OCI-LY3 (cell line): ENCODE results near the gene SC5D.

Source experiments
- H2AFZ ChIP-seq: fragments of 200-600, 300-600 bp; shearing (Covaris generic); 2 replicates; pipeline ENCODE4 v1.6.0; 2014; ENCODE audit warnings: antibody characterized with exemption, low read depth, low read length
- H3K27ac ChIP-seq: fragments of 200-600, 300-600 bp; sonication (generic); 2 replicates; pipeline ENCODE4 v1.5.1; 2014; ENCODE audit warnings: mild to moderate bottlenecking, low read length, moderate library complexity, mixed read lengths
- H3K27me3 ChIP-seq: fragments of 200-600, 300-600 bp; sonication (generic); 2 replicates; pipeline ENCODE4 v1.6.1; 2014; ENCODE audit warnings: low read depth, low read length, mixed read lengths
- H3K36me3 ChIP-seq: fragments of 200-600, 300-600 bp; sonication (generic); replicated peaks from 2 replicates; pipeline ENCODE3; 2014; ENCODE audit warnings: low read depth, low read length, mixed read lengths
- H3K4me1 ChIP-seq: fragments of 300-600, 200-600 bp; sonication (generic); 2 replicates; pipeline ENCODE4 v1.6.1; 2014; ENCODE audit warnings: low read length, mixed read lengths
- H3K4me2 ChIP-seq: fragments of 200-600, 300-600 bp; sonication (generic); 2 replicates; pipeline ENCODE4 v1.6.1; 2014; ENCODE audit warnings: low read length, mixed read lengths
- H3K4me3 ChIP-seq: fragments of 300-600, 200-600 bp; sonication (generic); 2 replicates; pipeline ENCODE4 v1.5.1; 2014; ENCODE audit warnings: antibody characterized with exemption, mild to moderate bottlenecking, low read length, moderate library complexity
- H3K79me2 ChIP-seq: fragments of 300-600, 200-600 bp; shearing (Covaris generic); 2 replicates; pipeline ENCODE4 v1.6.1; 2014; ENCODE audit warnings: mild to moderate bottlenecking, low read length, mixed read lengths
- H3K9ac ChIP-seq: fragments of 300-600, 200-600 bp; shearing (Covaris generic); 2 replicates; pipeline ENCODE4 v1.6.0; 2014; ENCODE audit warnings: mild to moderate bottlenecking, low read length, moderate library complexity
- H3K9me3 ChIP-seq: fragments of 200-600, 300-600 bp; shearing (Covaris generic); 2 replicates; pipeline ENCODE4 v1.6.1; 2014; ENCODE audit warnings: low read length, mixed read lengths; ENCODE audit not compliant: insufficient read depth
- H4K20me1 ChIP-seq: fragments of 200-600, 300-600 bp; sonication (generic); 2 replicates; pipeline ENCODE4 v1.6.1; 2016; ENCODE audit warnings: low read length, mixed read lengths; ENCODE audit not compliant: insufficient read depth
- EZH2phosphoT487 ChIP-seq: fragments of 200-600 bp; shearing (Covaris generic); IDR thresholded peaks from 2 replicates; pipeline ENCODE4 v1.6.1; 2018; ENCODE audit warnings: antibody characterized with exemption, mixed run types, low read depth
- TF ChIP-seq, protein P1 (sequence below): fragments of 200-600, 300-600 bp; sonication (generic); IDR thresholded peaks from 2 replicates; pipeline ENCODE4 v1.5.1; 2014; ENCODE audit warnings: antibody characterized with exemption, low read length, low read depth

SC5D gene, protein sequence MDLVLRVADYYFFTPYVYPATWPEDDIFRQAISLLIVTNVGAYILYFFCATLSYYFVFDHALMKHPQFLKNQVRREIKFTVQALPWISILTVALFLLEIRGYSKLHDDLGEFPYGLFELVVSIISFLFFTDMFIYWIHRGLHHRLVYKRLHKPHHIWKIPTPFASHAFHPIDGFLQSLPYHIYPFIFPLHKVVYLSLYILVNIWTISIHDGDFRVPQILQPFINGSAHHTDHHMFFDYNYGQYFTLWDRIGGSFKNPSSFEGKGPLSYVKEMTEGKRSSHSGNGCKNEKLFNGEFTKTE

DNA sequence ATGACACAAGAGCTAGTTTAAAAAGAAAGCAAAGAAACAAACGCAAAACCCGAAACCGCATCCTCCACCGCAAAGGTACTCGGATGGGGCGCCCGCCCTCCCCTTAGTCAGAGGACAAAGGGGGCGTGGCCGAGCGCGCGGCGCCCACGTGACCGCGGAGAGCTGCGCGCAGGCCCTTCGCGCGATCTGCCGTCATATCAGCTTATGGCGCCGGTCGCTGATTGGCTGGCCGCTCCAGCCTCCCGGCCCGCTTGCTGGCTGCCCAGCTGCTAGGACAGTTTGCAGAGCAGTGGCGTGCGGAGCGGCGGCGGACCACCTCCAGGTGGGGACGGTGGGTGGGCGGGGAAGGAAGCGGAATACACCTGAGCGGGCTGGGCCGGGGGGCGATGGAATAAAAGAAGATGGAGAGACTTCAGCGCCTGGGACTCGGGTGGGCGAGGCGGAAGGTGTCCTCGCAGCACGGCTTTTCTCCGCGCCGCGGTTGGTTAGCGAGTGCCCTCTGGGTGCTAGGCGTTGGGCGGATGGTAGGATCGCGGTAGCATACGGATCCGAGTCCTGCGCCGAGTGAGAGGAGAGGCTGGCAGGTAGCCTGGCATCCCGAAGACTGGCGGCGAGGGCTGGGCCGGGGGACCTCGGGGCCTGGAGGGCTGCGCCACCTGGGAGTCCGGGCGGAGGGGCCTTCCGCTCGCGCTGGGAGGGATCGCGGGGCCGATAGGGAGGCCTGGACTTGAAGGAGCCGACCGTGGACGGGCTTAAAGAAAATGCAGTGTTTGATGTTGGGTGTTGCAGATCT, at the start of gene SC5D:
Gene SC5D (plus strand): TSS at position 277 of the 793 bp plus-strand sequence. CDS start 10,605 bp downstream, outside the sequence.
- Histone ChIP-seq H3K36me3 (peaks cover 29% of the 10 kb centered on the region), H3K27me3 (no peaks in the 10 kb centered on the region), H2AFZ (peak within 1 kb of the TSS; percentile 87), H3K4me1 (peaks cover 20% of the 10 kb centered on the region), H3K9me3 (peaks cover 3% of the 10 kb centered on the region; the same call in 1 of the 2 replicates), H3K79me2 (peaks cover 51% of the 10 kb centered on the region), H3K4me2 (peak within 1 kb of the TSS; percentile 90), H3K4me3 (peak within 1 kb of the TSS; percentile 94), H3K27ac (peak within 1 kb of the TSS; percentile 96), H4K20me1 (peaks cover 43% of the 10 kb centered on the region), H3K9ac (peak within 1 kb of the TSS; percentile 96)
- TF ChIP-seq, protein P1, sequence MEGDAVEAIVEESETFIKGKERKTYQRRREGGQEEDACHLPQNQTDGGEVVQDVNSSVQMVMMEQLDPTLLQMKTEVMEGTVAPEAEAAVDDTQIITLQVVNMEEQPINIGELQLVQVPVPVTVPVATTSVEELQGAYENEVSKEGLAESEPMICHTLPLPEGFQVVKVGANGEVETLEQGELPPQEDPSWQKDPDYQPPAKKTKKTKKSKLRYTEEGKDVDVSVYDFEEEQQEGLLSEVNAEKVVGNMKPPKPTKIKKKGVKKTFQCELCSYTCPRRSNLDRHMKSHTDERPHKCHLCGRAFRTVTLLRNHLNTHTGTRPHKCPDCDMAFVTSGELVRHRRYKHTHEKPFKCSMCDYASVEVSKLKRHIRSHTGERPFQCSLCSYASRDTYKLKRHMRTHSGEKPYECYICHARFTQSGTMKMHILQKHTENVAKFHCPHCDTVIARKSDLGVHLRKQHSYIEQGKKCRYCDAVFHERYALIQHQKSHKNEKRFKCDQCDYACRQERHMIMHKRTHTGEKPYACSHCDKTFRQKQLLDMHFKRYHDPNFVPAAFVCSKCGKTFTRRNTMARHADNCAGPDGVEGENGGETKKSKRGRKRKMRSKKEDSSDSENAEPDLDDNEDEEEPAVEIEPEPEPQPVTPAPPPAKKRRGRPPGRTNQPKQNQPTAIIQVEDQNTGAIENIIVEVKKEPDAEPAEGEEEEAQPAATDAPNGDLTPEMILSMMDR: no peak
- TF ChIP-seq EZH2phosphoT487: no peak

DNA sequence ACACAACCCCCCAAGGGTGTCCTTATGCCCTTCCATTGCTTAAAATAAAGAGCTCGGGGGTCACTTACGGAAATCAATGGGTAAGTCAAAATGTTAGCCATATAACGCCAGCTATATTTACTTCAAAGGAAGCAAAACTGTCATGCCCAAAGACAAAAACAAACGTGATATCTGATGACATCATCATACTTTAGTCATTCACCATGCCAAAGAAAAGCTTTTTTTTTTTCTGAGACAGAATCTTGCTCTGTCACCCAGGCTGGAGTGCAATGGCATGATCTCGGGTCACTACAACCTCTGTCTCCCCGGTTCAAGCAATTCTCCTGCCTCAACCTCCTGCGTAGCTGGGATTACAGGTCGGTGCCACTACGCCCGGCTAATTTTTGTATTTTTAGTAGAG, 47.7 kb upstream of the SC5D start:
- Histone ChIP-seq H3K4me3 (no peak overlapping the region), H2AFZ (no peak overlapping the region), H3K79me2 (no peaks in the 10 kb centered on the region), H3K27ac (no peak overlapping the region), H3K4me1 (peaks cover 12% of the 10 kb centered on the region), H3K4me2 (no peak overlapping the region), H3K9me3 (no peaks in the 10 kb centered on the region), H3K9ac (no peak overlapping the region), H3K36me3 (no peaks in the 10 kb centered on the region), H3K27me3 (no peaks in the 10 kb centered on the region), H4K20me1 (no peaks in the 10 kb centered on the region)
- TF ChIP-seq, protein P1: no peak
- no peak for TF ChIP-seq EZH2phosphoT487

DNA sequence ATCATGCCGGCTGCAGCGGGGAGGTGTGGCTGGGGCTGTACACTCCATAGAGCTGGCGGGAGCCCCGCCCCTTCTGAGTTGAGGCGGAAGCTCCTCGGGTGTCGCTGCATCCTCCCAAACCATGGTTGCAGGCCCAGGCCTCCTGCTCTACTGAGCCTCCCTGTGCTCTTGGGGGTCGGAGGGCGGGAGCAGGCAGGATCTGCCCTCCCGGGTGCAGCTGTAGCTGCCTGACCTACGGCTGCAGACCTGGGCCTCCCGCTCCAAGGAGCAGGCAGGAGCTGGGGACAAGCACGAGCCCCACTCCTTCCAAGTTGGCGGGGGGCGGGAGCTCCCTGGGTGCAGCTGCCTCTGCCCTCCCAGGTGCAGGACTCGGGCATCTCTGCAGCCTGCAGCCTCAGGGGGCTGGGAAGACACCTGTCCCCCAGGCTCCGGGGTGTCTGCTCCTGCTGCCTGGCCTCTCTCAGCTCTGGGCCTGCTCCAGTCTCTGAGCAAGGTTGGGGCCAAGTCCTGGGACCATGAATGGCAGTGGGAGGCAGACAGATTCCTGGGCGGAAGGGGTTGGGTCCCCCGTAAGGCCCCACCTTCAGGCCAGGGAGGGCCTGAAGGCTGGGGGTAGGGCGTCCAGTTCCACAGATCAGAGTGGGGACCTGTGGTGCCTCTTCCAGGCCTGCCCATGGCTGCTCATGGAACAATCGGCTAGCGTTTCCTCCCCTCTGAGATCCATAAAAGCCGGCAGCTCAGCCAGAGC, 46.4 kb upstream of the SC5D start:
- peaks cover 12% of the 10 kb centered on the region for H3K4me1 ChIP-seq
- no peaks in the 10 kb centered on the region for H3K79me2 ChIP-seq
- H3K9ac ChIP-seq: no peak overlapping the region
- no peaks in the 10 kb centered on the region for H3K36me3 ChIP-seq
- no peaks in the 10 kb centered on the region for H3K27me3 ChIP-seq
- TF ChIP-seq EZH2phosphoT487: no peak
- TF ChIP-seq, protein P1: no peak
- H3K4me2 ChIP-seq: no peak overlapping the region
- no peaks in the 10 kb centered on the region for H3K9me3 ChIP-seq
- H4K20me1 ChIP-seq: no peaks in the 10 kb centered on the region
- H2AFZ ChIP-seq: no peak overlapping the region
- no peak overlapping the region for H3K27ac ChIP-seq
- H3K4me3 ChIP-seq: no peak overlapping the region

DNA sequence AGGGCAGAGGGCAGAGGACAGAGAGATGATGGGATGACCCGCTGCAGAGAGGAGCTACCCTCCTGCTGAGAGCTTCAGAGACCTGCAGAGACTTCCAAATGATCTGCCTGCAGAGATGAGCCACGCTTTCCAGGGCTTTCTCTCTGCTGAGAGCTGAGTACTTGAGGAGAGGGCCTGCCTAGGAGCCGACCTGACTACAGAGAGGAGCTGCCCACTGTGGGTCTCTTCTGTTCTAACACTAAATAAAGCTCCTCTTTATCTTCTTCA, 45.9 kb upstream of the SC5D start:
- no peak overlapping the region for H2AFZ ChIP-seq
- H3K27me3 ChIP-seq: no peaks in the 10 kb centered on the region
- no peak overlapping the region for H3K4me3 ChIP-seq
- peaks cover 11% of the 10 kb centered on the region for H3K4me1 ChIP-seq
- no peaks in the 10 kb centered on the region for H3K36me3 ChIP-seq
- no peak overlapping the region for H3K4me2 ChIP-seq
- H3K9ac ChIP-seq: no peak overlapping the region
- H3K79me2 ChIP-seq: no peaks in the 10 kb centered on the region
- TF ChIP-seq, protein P1: no peak
- TF ChIP-seq EZH2phosphoT487: no peak
- H3K9me3 ChIP-seq: no peaks in the 10 kb centered on the region
- H4K20me1 ChIP-seq: no peaks in the 10 kb centered on the region
- no peak overlapping the region for H3K27ac ChIP-seq
